B cell (primary cell): ENCODE measurements around the gene PRR11. TPM values are rescaled to one million over a fixed set of nuclear protein-coding genes. Genes with fewer than 3 reads are reported as not detected.

Experiments
- ATAC-seq: fragments of 200-7000 bp; cut with Tn5 transposase; one replicate; pipeline ENCODE4 v1.10.0; 2021; ENCODE audit warnings: low read depth, mild to moderate bottlenecking, moderate number of reproducible peaks, moderate library complexity
- CTCF ChIA-PET: fragments of 350-600 bp; sonication (Branson Sonifier 250); formaldehyde crosslinking; loops from one replicate; lab custom pipeline; 2021; ENCODE audit warnings: antibody characterized with exemption, inconsistent platforms; lab: Charles Lee
- POLR2A ChIA-PET: fragments of 350-600 bp; sonication (Branson Sonifier 250); formaldehyde crosslinking; loops from one replicate; lab custom pipeline; 2021; ENCODE audit warnings: antibody characterized with exemption; lab: Charles Lee
- DNase-seq: peaks from one replicate; pipeline ENCODE4 v3.0.0; 2013
- H2AFZ ChIP-seq: 2 replicates; pipeline ENCODE4 v1.6.1; 2012; ENCODE audit warnings: mild to moderate bottlenecking, low read depth, low read length; ENCODE audit not compliant: insufficient read depth, poor library complexity, severe bottlenecking
- H3K27ac ChIP-seq, 2 donors: 1 replicate in 1 of 2; 2 replicates in 1 of 2; pipeline ENCODE4 v1.5.1; 2012 to 2013; ENCODE audit warnings: low read length in 2 of 2, mild to moderate bottlenecking in 2 of 2, moderate library complexity in 1 of 2
- H3K27me3 ChIP-seq, 4 experiments: fragments of 200-600 bp in 1 of 4; sonication (generic) in 1 of 4; replicated peaks in 1 of 4; 1 replicate in 2 of 4; 2 replicates in 2 of 4; pipeline versions ENCODE4 v1.6.1 to v1.7.0; 2013 to 2016; ENCODE audit warnings: low read length in 3 of 4, mild to moderate bottlenecking in 2 of 4, mixed read lengths in 1 of 4, moderate library complexity in 1 of 4; ENCODE audit not compliant: insufficient read depth in 4 of 4, control insufficient read depth in 3 of 4; ENCODE audit errors: control extremely low read depth in 1 of 4
- H3K36me3 ChIP-seq, 2 experiments: replicated peaks in 1 of 2; 1 replicate in 1 of 2; 2 replicates in 1 of 2; pipeline versions ENCODE4 v1.6.1 to v1.7.1; 2013; ENCODE audit warnings: low read length in 1 of 2; ENCODE audit not compliant: insufficient read depth in 2 of 2, control insufficient read depth in 1 of 2; ENCODE audit errors: control extremely low read depth in 1 of 2, extremely low read depth in 1 of 2
- H3K4me1 ChIP-seq, 2 donors: fragments of 200-600 bp in 1 of 2; sonication (generic) in 1 of 2; 1 replicate in 1 of 2; 2 replicates in 1 of 2; pipeline versions ENCODE4 v1.5.1 to v1.6.1; 2013 to 2017; ENCODE audit warnings: low read length in 2 of 2; ENCODE audit not compliant: control insufficient read depth in 2 of 2, insufficient read depth in 2 of 2
- H3K4me2 ChIP-seq: replicated peaks from 2 replicates; pipeline ENCODE3; 2012; ENCODE audit warnings: mild to moderate bottlenecking, low read depth, low read length; ENCODE audit not compliant: poor library complexity, severe bottlenecking
- H3K4me3 ChIP-seq, 5 experiments: fragments of 200-600 bp in 1 of 5; sonication (generic) in 1 of 5; 1 replicate in 3 of 5; 2 replicates in 2 of 5; pipeline versions ENCODE4 v1.5.1 to v1.7.0; 2011 to 2016; ENCODE audit warnings: low read length in 4 of 5, mild to moderate bottlenecking in 4 of 5, low read depth in 2 of 5, control low read depth in 1 of 5, moderate library complexity in 1 of 5; ENCODE audit not compliant: insufficient read depth in 1 of 5; ENCODE audit errors: control extremely low read depth in 1 of 5, extremely low read depth in 1 of 5
- H3K79me2 ChIP-seq: fragments of 200-600 bp; sonication (generic); one replicate; pipeline ENCODE4 v1.6.0; 2016; ENCODE audit warnings: low read length; ENCODE audit not compliant: control insufficient read depth, insufficient read depth
- H3K9ac ChIP-seq: fragments of 200-600 bp; sonication (generic); 2 replicates; pipeline ENCODE4 v1.6.1; 2017; ENCODE audit warnings: mild to moderate bottlenecking, low read length, moderate library complexity
- H3K9me3 ChIP-seq, 3 donors: one replicate each; pipeline versions ENCODE4 v1.6.1 to v1.7.1; 2013; ENCODE audit warnings: low read length in 2 of 3; ENCODE audit not compliant: control insufficient read depth in 2 of 3, insufficient read depth in 1 of 3; ENCODE audit errors: control extremely low read depth in 1 of 3
- H4K20me1 ChIP-seq: 2 replicates; pipeline ENCODE4 v1.6.0; 2012; ENCODE audit warnings: mild to moderate bottlenecking, low read length; ENCODE audit not compliant: insufficient read depth, control insufficient read depth, poor library complexity, severe bottlenecking
- H3K27ac Mint-ChIP-seq: one replicate; pipeline ENCODE4 v1.8.0; 2021; ENCODE audit warnings: mixed read lengths
- H3K27me3 Mint-ChIP-seq: one replicate; pipeline ENCODE4 v1.8.0; 2021; ENCODE audit warnings: mixed read lengths
- H3K4me1 Mint-ChIP-seq: one replicate; pipeline ENCODE4 v1.8.0; 2021; ENCODE audit warnings: mixed read lengths
- H3K4me3 Mint-ChIP-seq: one replicate; pipeline ENCODE4 v1.8.0; 2021; ENCODE audit warnings: mixed read lengths
- H3K9me3 Mint-ChIP-seq: one replicate; pipeline ENCODE4 v1.8.0; 2022; ENCODE audit warnings: mixed read lengths; ENCODE audit not compliant: insufficient read depth
- EZH2 ChIP-seq: IDR thresholded peaks from 2 replicates; pipeline ENCODE4 v1.6.1; 2012; ENCODE audit warnings: borderline replicate concordance, low read depth, mild to moderate bottlenecking, moderate library complexity, low read length; ENCODE audit not compliant: insufficient read depth, poor library complexity, severe bottlenecking
- WGBS: methylation state at CpG from one replicate; pipeline ENCODE4 v1.1.5; 2013; ENCODE audit warnings: missing lambda C conversion rate; ENCODE audit not compliant: insufficient coverage; 5-methylcytosine and 5-hydroxymethylcytosine counted together
- intact Hi-C: fragments of 100-400 bp; cut with micrococcal nuclease; formaldehyde crosslinking; loops from one replicate; pipeline ENCODE4 v1.10.0; 2022
- polyA plus RNA-seq: library from polyadenylated mRNA; depleted of rRNA; stranded (reverse); fragments of >200 nt; gene quantifications from 2 replicates; pipeline ENCODE4 v1.2.3, GENCODE V29; 2012
- total RNA-seq, 2 donors: library from RNA; stranded (reverse); fragments of 120-200 nt in 1 of 2; gene quantifications; 1 replicate in 1 of 2; 2 replicates in 1 of 2; pipeline versions ENCODE4 v1.2.3 to v1.2.4, GENCODE V29; 2013 to 2022
- TF ChIP-seq, protein P1 (sequence below): fragments of 200-600 bp; IDR thresholded peaks from one replicate; pipeline ENCODE4 v1.8.0; 2022; ENCODE audit warnings: antibody characterized with exemption, mild to moderate bottlenecking

The PRR11 gene
- total and polyA plus RNA-seq, 2 donors (not counting 1 experiment from before 2014, with no cell fraction given), result 1.2 to 1.5 TPM

DNA sequence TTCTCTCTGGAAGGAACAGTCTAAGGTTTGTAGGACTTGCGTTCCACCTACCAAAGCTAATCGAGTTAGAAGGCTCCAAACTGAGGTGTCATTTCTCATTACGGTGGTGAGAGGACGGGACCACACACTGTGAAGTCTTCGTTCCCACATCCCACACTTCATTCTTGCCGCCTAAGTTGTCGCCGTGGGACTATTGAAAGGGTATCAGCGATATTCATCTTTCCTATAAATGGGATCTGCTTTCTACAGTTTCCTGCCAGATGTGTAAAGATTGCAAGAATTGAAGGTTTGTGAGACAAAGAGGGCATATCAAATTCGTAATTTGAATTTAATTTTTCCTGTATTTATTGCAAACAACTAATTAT lies 48.3 kb upstream of the PRR11 start:
- no peaks in the 10 kb centered on the region for H3K9me3 Mint-ChIP-seq

More for the DNA sequence above, 48.3 kb upstream of the PRR11 start:
- H3K4me3 Mint-ChIP-seq, result peak overlapping the region; percentile 94
- Histone ChIP-seq H3K4me1 (peaks cover 11 to 12% of the 10 kb centered on the region in 2 donors), H4K20me1 (no peaks in the 10 kb centered on the region), H3K27me3 (no peaks in the 10 kb centered on the region), H2AFZ (peak overlapping the region; percentile 96), H3K9me3 (no peaks in the 10 kb centered on the region), H3K4me3 (peak overlapping the region; percentile 39 to 92 (median 83)), H3K4me2 (peak overlapping the region; percentile 82), H3K9ac (peak overlapping the region; percentile 93), H3K79me2 (peaks cover 22% of the 10 kb centered on the region), H3K27ac (peak overlapping the region; percentile 30 to 86), H3K36me3 (peaks cover 0 to 4% of the 10 kb centered on the region in 2 experiments)
- no peaks in the 10 kb centered on the region for H3K27me3 Mint-ChIP-seq
- peaks cover 27% of the 10 kb centered on the region for H3K4me1 Mint-ChIP-seq
- ChIA-PET CTCF (interaction anchor here (0.9 to 1.1 kb wide), 2 partner anchors 48 to 790 kb away, joined by 3 to 10 read pairs; partner anchors contain the start of genes PRR11 and SKA2), POLR2A (interaction anchor here (0.6 to 1.7 kb wide), 3 partner anchors 13 to 102 kb away, joined by 3 to 10 read pairs (median 6); partner anchors contain the start of genes SKA2 and SMG8)
- WGBS, result no CpG with 5 or more reads among the region's 10 CpGs
- intact Hi-C loops, result loop anchor here (5.0 to 10.0 kb wide), 3 partner anchors 105 to 1852 kb away; partner anchors contain the start of genes MSI2, SMG8 and SRSF1
- DNase-seq, result no peak
- ATAC-seq, result no peak
- TF ChIP-seq, protein P1, sequence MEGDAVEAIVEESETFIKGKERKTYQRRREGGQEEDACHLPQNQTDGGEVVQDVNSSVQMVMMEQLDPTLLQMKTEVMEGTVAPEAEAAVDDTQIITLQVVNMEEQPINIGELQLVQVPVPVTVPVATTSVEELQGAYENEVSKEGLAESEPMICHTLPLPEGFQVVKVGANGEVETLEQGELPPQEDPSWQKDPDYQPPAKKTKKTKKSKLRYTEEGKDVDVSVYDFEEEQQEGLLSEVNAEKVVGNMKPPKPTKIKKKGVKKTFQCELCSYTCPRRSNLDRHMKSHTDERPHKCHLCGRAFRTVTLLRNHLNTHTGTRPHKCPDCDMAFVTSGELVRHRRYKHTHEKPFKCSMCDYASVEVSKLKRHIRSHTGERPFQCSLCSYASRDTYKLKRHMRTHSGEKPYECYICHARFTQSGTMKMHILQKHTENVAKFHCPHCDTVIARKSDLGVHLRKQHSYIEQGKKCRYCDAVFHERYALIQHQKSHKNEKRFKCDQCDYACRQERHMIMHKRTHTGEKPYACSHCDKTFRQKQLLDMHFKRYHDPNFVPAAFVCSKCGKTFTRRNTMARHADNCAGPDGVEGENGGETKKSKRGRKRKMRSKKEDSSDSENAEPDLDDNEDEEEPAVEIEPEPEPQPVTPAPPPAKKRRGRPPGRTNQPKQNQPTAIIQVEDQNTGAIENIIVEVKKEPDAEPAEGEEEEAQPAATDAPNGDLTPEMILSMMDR, result no peak
- TF ChIP-seq EZH2, result no peak
- peak overlapping the region; percentile 93 for H3K27ac Mint-ChIP-seq
